ENCODE data around the gene EPHA8. TPM values are rescaled to one million over a fixed set of nuclear protein-coding genes. Genes with fewer than 3 reads are reported as not detected.

Gene EPHA8
- total RNA-seq, 2 donors from 2014 or later: not detected

DNA sequence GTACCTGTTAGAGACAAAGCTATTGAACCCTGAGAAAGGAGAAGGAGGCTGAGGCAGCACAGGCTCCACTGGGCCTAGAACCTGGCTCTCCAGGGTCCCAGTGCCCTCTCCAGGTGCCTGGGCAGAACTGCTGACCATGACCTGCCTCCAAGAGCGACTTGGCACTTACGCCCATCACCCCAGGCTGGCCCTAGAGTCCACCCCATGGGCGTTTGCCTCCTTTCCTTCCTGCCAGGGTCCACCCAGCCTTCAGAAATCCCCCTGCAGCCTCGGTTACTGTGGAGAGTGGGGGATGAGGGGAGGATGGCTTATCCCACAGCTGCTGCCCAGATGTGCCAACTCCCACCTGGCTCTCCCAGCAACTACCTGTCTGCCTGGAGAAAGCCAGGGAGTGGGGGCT lies 58.5 kb downstream of the EPHA8 start:
- TF ChIP-seq, protein P1, sequence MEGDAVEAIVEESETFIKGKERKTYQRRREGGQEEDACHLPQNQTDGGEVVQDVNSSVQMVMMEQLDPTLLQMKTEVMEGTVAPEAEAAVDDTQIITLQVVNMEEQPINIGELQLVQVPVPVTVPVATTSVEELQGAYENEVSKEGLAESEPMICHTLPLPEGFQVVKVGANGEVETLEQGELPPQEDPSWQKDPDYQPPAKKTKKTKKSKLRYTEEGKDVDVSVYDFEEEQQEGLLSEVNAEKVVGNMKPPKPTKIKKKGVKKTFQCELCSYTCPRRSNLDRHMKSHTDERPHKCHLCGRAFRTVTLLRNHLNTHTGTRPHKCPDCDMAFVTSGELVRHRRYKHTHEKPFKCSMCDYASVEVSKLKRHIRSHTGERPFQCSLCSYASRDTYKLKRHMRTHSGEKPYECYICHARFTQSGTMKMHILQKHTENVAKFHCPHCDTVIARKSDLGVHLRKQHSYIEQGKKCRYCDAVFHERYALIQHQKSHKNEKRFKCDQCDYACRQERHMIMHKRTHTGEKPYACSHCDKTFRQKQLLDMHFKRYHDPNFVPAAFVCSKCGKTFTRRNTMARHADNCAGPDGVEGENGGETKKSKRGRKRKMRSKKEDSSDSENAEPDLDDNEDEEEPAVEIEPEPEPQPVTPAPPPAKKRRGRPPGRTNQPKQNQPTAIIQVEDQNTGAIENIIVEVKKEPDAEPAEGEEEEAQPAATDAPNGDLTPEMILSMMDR (IDR thresholded peaks at IDR 0.05): no peak
- Histone ChIP-seq H3K9me3 (no peaks in the 10 kb centered on the region), H3K27ac (no peak overlapping the region), H3K27me3 (peaks cover 0 to 7% of the 10 kb centered on the region in 2 donors), H3K36me3 (no peaks in the 10 kb centered on the region), H3K4me3 (no peak overlapping the region), H3K4me1 (peaks cover 0 to 7% of the 10 kb centered on the region in 2 donors)
- DNase-seq (ENCODE audit: low spot score): no peak

DNA sequence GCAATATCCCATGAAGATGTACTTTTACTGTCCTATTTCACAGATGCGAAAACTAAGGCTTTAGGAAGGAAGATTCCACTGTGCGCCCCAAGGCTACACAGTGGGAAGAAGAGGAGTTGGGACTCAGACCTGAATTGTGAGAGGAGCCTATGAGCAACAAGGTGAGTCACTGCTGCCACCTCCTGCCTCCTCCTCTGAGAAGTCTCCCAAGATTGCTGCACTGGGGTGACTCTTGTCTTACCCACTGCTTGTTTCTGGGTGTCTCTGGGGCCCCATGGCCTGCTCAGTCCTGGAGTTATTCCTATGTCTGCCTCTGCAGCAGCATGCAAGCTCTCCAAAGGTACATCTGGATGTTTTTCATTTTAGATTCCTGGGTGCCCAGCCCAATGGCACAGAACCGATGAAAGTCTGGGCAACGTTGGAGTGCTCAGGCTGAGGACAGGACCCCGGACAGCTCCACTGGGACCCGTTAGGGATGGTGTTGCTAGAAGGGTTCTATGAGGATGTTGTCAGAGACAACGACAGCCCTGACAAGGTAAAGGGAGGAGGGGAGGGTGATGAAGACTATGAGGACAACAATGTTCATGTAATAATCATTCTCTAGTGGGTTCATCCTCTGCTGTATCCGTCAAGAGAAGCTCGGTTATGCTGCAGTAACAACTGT lies 62.1 kb downstream of the EPHA8 start:
- Histone ChIP-seq H3K27me3 (no peaks in the 10 kb centered on the region), H3K27ac (no peak overlapping the region), H3K4me1 (peaks cover 0 to 7% of the 10 kb centered on the region in 2 donors), H3K9me3 (no peaks in the 10 kb centered on the region), H3K36me3 (no peaks in the 10 kb centered on the region), H3K4me3 (no peak overlapping the region)
- TF ChIP-seq, protein P1 (IDR thresholded peaks at IDR 0.05): no peak
- DNase-seq (ENCODE audit: low spot score): no peak

DNA sequence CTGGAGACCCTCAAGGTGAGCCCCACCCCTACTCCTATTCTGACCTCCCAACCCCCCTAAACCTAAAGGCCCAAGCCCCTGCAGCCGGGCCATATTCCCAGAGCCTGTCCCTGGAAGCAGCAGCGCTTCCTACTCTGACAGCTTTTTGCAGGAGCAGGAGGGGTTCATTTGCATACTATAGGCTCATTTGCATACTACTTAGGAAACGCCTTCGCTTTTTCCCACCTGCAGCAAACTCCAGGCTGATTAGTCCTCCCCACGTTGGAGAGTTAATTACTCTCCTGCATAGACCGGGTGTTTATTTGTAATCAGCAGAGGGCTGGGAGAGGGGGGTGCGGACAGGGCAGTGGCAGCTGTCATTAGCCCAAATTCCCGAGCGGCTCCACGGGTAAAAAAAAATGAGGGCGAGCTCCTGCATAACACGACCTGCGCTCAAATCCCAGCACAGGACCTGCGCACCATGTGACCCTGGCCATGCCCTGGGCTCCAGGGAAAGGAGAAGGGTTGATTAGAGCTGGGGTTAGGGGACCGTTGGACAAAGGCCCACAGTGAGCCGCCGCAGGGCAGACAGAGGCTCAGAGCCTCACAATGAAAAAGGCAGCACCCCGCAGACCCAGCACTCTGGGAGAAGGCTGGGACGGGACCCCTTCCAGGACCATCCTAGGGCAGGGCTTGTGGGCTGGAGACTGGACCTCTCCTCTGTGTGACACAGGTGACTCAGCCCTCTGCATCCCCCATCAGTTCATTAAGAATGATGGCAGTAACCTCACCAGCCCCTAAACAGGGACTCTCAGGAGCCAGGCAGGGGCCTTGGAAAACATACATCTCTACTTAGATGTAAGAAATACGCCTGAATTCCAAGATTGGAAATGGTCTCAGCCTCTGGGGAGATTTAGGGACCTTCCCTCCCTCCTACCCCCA lies 63.2 kb downstream of the EPHA8 start:
- Histone ChIP-seq H3K4me3 (no peak overlapping the region), H3K27me3 (no peaks in the 10 kb centered on the region)
- TF ChIP-seq, protein P1 (IDR thresholded peaks at IDR 0.05): no peak

DNA sequence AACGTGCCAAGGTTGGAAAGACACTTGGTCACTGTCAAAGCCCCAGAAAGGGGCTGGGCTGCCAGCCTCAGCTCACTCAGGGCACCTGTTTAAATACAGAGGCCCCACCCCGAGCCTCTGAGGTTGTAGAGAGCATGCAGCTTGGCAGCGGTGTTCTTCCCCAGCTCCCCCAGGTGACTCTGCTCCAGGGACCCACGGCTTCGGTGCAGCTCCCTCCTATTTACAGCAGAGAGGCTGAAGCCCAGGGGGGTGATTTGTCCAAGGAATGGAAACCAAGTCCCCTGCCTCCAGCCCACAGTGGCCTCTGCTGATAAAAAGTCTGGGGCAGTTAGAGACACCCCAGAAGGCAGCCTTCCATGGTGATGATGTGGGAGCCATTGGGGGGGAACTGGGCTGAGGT lies 64.0 kb downstream of the EPHA8 start:
- Histone ChIP-seq H3K4me3 (no peak overlapping the region), H3K9me3 (no peaks in the 10 kb centered on the region), H3K27me3 (no peaks in the 10 kb centered on the region), H3K27ac (no peak overlapping the region), H3K4me1 (peaks cover 0 to 7% of the 10 kb centered on the region in 2 donors), H3K36me3 (no peaks in the 10 kb centered on the region)
- TF ChIP-seq, protein P1 (IDR thresholded peaks at IDR 0.05): no peak
- DNase-seq (ENCODE audit: low spot score): no peak

More for the DNA sequence above, 63.2 kb downstream of the EPHA8 start:
- H3K36me3 ChIP-seq: no peaks in the 10 kb centered on the region
- no peak overlapping the region for H3K27ac ChIP-seq
- no peak for DNase-seq (ENCODE audit: low spot score)
- H3K9me3 ChIP-seq: no peaks in the 10 kb centered on the region
- H3K4me1 ChIP-seq: peaks cover 0 to 7% of the 10 kb centered on the region in 2 donors

DNA sequence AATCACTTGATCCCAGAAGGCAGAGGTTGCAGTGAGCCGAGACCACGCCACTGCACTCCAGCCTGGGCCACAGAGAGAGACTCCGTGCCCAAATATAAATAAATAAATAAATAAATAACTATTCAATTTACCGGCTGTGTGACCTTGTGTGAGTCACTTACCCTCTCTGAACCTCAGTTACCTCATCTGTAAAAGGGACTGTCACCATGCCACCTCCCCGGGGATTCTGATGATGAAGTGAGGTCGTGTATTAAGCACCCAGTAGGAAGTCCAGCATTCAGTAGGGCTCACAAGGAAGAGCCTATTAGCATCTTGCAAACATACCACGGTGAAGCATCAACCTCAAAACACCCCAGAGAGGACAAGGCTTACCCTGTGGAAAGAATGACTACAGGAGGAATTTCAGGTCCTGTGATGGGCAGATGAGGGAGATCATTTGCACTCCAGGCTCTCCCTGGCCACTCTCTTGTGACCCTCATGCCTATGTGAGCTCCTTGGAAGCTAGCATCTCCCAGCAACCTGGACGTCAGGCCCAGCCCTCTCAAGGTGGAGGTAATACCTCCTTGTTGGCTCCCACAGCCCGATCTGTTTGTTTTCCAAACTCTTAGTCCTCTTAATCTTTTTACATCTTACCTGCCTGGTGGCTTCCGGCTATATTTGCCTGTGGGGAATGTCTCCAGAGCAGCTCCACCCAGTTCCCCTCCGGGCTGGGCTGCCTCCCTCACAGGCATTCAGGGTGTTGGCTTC lies 65.6 kb downstream of the EPHA8 start:
- no peak for DNase-seq (ENCODE audit: low spot score)
- Histone ChIP-seq H3K4me3 (no peak overlapping the region), H3K4me1 (peaks cover 0 to 7% of the 10 kb centered on the region in 2 donors), H3K9me3 (no peaks in the 10 kb centered on the region), H3K27me3 (no peaks in the 10 kb centered on the region), H3K27ac (no peak overlapping the region), H3K36me3 (no peaks in the 10 kb centered on the region)
- TF ChIP-seq, protein P1 (IDR thresholded peaks at IDR 0.05): no peak

All from right atrium auricular region (tissue), 2 donors.